Myocyte (in vitro differentiated cells): Measurements from ENCODE around the gene GPR18. TPM values are rescaled to one million over a fixed set of nuclear protein-coding genes. Genes with fewer than 3 reads are reported as not detected.

Experiments
- DNase-seq: peaks from one replicate; pipeline ENCODE4 v3.0.0-alpha.2; 2012; ENCODE audit warnings: low read depth
- total RNA-seq: library from RNA; depleted of rRNA; stranded (reverse); fragments of >200 nt; gene quantifications from 2 replicates; pipeline ENCODE4 v1.2.3, GENCODE V29; 2014

GPR18 gene
- total RNA-seq, 1 donor from 2014 or later = not detected

DNA sequence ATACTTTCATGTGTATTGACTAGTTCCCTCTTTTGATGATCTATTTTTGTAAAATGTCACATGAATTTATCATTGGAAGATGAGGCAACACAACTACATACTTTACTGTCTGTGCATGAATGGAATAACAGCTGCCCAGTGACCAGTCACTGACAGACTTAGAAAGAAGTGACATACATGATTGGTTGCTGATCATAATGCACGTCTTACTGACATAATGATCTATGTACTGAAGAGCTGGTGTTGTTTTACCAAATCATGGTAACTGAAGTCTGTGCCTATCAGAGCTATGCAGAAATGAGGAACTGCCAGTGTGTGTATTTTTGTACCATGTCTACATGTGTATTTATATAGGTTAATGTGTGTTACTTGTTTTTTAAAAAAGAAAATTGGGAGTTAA, 26.5 kb downstream of the GPR18 start:
- peak; percentile 43 for DNase-seq

- no peak for DNase-seq
Measured at GRCh38 chr13:99230991-99231390, 27.2 kb downstream of the GPR18 start.

DNA sequence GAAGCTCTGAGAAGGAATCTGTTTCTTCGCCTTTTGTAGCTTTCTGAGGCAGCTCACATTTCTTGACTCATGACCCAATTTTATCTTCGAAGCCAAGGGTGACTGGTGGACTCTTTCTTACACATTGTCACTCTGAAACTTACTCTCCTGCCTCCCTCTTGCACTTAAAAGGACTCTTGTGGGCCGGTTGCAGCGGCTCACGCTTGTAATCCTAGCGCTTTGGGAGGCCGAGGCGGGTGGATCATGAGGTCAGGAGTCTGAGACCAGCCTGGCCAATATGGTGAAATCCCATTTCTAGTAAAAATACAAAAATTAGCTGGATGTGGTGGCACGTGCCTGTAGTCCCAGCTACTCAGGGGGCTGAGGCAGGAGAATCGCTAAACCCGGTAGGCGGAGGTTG, 27.6 kb downstream of the GPR18 start:
- peak; percentile 25 for DNase-seq

- peak; percentile 90 for DNase-seq
Measured at GRCh38 chr13:99228737-99229691, 29.2 kb downstream of the GPR18 start.

DNA sequence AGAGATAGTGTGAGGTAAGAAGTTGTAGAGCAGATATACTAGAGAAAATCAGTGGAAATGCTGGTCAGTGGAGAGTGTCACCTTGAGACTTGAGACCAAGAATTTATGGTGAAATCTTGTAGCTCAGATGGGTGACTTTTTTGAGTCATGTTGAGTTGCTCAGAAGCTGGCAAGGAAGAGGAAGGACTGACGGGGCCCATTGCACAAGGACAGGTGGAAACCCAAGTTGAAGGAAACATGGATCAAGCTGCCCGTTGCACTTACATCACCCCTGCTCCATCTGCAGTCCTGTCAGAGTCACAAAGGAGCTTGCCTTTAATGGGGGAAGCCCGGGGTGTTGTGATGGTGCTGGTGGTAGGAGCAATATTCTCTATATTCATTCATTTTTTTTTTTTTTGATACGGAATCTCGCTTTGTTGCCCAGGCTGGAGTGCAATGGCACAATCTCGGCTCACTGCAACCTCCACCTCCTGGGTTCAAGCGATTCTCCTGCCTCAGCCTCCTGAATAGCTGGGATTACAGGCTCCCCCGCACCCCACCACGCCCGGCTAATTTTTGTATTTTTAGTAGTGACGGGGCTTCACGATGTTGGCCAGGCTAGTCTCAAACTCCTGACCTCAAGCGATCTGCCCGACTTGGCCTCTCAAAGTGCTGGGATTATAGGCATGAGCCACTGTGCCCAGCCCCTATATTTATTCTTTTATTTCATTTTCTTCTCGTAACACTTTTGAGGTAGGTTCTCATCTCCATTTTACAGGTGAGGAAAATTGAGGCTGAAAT, 30.1 kb downstream of the GPR18 start:
- DNase-seq = no peak

DNA sequence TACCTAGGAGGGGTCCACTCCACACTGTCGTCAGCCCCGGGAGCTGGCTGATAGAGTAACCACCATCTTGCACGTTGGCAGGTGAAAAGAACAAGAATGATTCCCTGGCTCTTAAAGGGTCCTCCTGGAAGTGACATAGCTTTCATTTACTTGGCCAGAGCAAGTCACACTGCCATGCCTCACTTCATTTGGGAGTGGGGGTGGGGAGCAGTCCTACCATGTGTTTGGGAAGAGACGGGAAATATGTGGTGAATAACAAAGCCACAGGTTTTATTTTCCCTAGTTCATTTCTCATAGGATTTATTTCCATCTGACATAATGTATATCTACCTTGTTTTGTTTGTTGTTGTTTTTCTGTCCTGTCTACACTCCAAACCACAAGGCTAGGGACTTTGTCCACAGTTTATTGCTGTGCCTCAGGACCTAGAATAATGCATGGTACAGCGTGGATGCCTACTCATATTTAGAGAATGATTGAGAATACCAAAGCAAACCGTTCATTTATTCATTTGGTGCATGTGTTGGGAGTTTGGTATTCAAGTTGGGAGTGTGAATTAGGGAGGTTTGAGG, 30.8 kb downstream of the GPR18 start:
- no peak for DNase-seq

GRCh38 chr13:99226513-99226912, 31.7 kb downstream of the GPR18 start:
- DNase-seq = no peak

- DNase-seq = no peak
Measured at GRCh38 chr13:99225078-99225477, 33.1 kb downstream of the GPR18 start.

DNA sequence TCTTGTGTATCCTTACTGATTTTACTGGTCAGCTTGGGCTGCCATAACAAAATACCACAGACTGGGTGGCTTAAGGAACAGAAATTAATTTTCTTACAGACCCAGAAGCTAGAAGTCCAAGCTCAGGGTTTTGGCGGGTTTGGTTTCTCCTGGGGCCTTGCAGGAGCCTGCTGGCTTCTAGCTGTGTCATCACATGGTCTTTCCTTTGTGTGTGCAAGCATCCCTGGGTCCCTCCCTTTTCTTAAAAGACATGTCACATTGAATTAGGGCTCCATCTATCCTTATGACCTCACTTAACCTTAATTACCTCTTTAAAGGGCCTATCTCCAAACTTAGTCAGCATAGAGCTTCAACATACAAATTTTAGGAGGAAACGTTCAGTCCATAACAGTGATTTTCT, 34.2 kb downstream of the GPR18 start:
- DNase-seq = no peak

DNA sequence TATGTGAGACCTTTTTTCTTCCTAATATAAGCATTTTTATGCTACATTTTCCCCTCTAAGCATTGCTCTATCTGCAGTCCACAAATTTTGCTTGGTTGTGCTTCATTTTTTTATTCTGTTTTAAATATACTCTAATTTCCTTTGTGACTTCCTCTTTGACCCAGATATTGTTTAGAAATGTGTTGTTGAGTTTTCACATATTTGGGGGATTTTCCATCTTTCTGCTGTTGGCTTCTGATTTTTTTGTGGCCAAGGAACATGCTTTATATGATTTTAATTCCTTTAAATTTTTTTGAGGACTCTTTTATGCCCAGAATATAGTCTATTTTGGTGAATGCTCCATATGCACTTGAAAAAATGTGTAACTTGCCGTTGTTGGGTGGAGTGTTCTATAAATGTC, 34.6 kb downstream of the GPR18 start:
- DNase-seq = no peak

DNA sequence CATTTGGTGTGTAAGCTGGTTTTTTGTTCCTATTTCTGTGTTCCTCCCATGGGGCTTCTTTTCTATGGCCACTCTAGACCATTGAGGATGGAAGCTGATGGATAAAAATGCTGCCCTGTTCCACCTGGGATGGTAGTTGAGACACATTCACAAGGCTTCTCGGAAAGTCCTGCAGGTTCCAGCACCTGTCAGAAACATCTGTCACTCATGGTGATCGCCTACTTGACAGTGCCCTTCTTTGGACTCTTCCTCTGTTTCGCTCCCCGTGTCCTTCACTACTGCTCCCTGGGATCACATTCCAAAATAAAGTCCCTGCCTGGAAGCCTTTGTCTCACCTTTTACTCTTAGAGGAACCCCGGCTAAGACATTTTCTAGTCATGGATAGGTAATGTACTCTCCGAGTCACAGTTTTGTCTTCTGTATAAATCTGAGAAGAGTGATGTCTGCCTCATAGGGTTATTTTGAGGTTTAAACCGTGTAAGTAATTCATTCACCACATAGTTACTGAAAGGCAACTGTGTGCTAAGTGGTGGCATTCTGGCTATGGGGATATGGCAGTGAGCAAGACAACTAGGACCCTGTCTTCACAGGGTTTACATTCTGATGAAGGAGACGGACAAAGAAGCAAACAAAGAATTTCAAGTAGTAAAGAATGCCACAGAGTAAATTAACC, 36.5 kb downstream of the GPR18 start:
- no peak for DNase-seq

GRCh38 chr13:99220199-99220935, 37.8 kb downstream of the GPR18 start:
- peak; percentile 24 for DNase-seq

GRCh38 chr13:99218969-99219368, 39.2 kb downstream of the GPR18 start:
- DNase-seq = no peak

- DNase-seq = peak; percentile 60
Measured at GRCh38 chr13:99218545-99218944, 39.6 kb downstream of the GPR18 start.

- DNase-seq = no peak
Measured at GRCh38 chr13:99218126-99218525, 40.1 kb downstream of the GPR18 start.

DNA sequence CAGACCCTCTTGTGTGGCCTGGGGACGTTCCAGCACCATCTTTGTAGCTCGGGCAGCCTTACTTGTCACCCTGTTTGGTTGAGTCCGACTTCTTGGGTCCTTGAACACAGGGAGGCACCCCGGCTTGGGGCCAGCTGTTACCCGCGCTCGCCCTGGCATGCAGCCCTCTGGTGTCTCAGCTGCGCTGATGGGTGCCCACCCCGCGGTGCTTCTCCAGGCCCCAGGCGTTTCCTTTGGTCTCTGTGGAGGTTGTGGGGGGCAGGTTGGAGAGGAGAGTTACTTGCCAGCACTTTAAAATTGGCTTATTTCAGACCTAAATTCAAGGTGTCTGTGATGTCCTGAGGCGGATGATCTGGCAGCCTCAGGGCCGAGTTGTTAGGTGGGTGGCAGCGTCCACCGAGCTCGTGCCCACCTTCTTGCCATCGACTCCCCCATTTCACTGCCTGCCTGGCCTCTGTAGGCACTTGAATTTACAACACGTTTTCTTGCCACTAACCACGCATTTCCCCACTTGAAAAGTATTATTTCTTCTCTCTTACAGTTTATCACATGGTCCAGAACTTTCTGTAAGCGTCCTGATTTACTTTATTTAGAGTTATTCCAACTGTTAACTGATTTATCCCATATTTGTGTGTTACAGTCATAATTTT, 40.6 kb downstream of the GPR18 start:
- no peak for DNase-seq

- DNase-seq = no peak
Measured at GRCh38 chr13:99215184-99215830, 42.9 kb downstream of the GPR18 start.

DNA sequence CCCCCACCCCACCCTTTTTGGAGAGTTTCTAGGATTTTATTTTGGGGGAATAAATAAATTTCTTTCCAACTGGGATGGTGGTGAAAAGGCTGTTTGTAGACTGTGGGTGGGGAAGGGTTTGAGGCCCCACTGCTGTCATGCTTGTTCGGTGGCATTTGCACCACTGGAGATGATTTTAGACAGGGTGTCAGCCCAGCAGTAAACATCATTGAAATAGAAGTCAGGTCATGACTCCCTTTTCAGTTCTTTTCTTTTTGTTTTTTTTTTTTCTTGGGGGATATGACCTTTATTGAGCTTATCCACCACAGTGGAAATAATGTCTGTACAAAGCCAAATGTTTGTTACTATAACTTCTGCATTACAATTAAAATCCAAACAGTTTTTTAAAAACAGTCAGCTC, 43.4 kb downstream of the GPR18 start:
- DNase-seq = no peak

- DNase-seq = no peak
Measured at GRCh38 chr13:99214232-99214631, 43.9 kb downstream of the GPR18 start.
